ENCODE data around the gene VTN. TPM values are rescaled to one million over a fixed set of nuclear protein-coding genes. Genes with fewer than 3 reads are reported as not detected.

VTN gene
- total RNA-seq, 1 donor from 2014 or later, result 2.7 TPM

DNA sequence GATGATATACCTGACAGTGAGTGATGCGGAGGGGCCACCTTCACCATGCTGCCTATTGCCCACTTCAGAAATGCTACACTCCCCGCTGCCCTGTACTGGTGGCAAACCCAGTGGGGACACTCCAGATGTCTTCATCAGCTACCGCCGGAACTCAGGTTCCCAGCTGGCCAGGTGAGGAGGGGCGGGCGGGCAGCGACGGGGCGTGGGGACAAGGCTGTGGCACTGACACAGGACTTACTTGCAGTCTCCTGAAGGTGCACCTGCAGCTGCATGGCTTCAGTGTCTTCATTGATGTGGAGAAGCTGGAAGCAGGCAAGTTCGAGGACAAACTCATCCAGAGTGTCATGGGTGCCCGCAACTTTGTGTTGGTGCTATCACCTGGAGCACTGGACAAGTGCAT, 18.0 kb upstream of the VTN start:
- DNase-seq (ENCODE audit: low read depth) (no peak), FAIRE-seq (no peak)
- Histone ChIP-seq H3K27ac (ENCODE audit: low read depth, low read length) (no peak overlapping the region), H2AFZ (ENCODE audit: low read depth, low read length) (no peak overlapping the region), H3K9ac (ENCODE audit: low read length) (no peak overlapping the region), H4K20me1 (ENCODE audit: insufficient read depth, low read length) (peaks cover 8% of the 10 kb centered on the region), H3K79me2 (ENCODE audit: insufficient read depth, low read length) (no peaks in the 10 kb centered on the region), H3K4me1 (ENCODE audit: insufficient read depth, low read length) (no peaks in the 10 kb centered on the region), H3K9me3 (ENCODE audit: insufficient read depth, low read depth, low read length) (no peaks in the 10 kb centered on the region), H3K36me3 (ENCODE audit: insufficient read depth, low read length) (peaks cover 5% of the 10 kb centered on the region), H3K27me3 (ENCODE audit: insufficient read depth, low read length) (no peaks in the 10 kb centered on the region), H3K4me3 (ENCODE audit: insufficient read depth, low read depth, low read length) (no peak overlapping the region), H3K4me2 (ENCODE audit: low read length) (no peak overlapping the region)
- Mint-ChIP-seq H3K4me3 (ENCODE audit: unreplicated experiment) (no peak overlapping the region), H3K27me3 (ENCODE audit: low read depth, unreplicated experiment) (peaks cover 30% of the 10 kb centered on the region), H3K36me3 (ENCODE audit: low read depth, unreplicated experiment) (peaks cover 28% of the 10 kb centered on the region), H3K4me1 (ENCODE audit: low read depth, unreplicated experiment) (no peaks in the 10 kb centered on the region), H3K9me3 (ENCODE audit: unreplicated experiment) (peaks cover 5% of the 10 kb centered on the region), H3K27ac (ENCODE audit: unreplicated experiment) (no peak overlapping the region)
- TF ChIP-seq, protein P1, sequence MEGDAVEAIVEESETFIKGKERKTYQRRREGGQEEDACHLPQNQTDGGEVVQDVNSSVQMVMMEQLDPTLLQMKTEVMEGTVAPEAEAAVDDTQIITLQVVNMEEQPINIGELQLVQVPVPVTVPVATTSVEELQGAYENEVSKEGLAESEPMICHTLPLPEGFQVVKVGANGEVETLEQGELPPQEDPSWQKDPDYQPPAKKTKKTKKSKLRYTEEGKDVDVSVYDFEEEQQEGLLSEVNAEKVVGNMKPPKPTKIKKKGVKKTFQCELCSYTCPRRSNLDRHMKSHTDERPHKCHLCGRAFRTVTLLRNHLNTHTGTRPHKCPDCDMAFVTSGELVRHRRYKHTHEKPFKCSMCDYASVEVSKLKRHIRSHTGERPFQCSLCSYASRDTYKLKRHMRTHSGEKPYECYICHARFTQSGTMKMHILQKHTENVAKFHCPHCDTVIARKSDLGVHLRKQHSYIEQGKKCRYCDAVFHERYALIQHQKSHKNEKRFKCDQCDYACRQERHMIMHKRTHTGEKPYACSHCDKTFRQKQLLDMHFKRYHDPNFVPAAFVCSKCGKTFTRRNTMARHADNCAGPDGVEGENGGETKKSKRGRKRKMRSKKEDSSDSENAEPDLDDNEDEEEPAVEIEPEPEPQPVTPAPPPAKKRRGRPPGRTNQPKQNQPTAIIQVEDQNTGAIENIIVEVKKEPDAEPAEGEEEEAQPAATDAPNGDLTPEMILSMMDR (IDR thresholded peaks at IDR 0.05; ENCODE audit: insufficient read depth, low read depth, low read length), result no peak
- TF ChIP-seq EZH2 (IDR thresholded peaks at IDR 0.05; ENCODE audit: insufficient read depth, low read length), result no peak

DNA sequence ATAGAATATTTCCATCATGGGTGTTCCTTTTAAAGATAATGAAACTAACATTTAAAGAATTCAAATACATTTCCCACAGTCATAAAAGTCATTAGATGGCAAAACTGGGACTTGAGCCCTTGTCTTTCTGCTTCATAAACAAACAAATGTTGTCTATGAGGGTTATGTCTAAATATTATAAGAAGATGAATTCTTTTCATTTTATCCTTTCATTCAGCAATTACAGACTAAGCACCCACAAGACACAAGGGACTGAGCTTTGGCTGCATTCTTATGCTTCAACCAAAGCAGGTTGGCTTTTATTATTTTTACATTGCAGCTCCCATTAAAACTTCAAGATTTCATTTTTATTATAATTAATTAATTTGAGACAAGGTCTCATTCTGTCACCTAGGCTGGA, 16.3 kb upstream of the VTN start:
- peaks cover 47% of the 10 kb centered on the region for H3K27me3 Mint-ChIP-seq (ENCODE audit: low read depth, unreplicated experiment)
- H3K9me3 ChIP-seq (ENCODE audit: insufficient read depth, low read depth, low read length), result no peaks in the 10 kb centered on the region
- H3K4me1 Mint-ChIP-seq (ENCODE audit: low read depth, unreplicated experiment), result no peaks in the 10 kb centered on the region
- no peak overlapping the region for H3K27ac Mint-ChIP-seq (ENCODE audit: unreplicated experiment)
- DNase-seq (ENCODE audit: low read depth) (no peak), FAIRE-seq (no peak)
- H3K4me3 ChIP-seq (ENCODE audit: insufficient read depth, low read depth, low read length), result no peak overlapping the region
- H3K9ac ChIP-seq (ENCODE audit: low read length), result no peak overlapping the region
- no peaks in the 10 kb centered on the region for H3K79me2 ChIP-seq (ENCODE audit: insufficient read depth, low read length)
- no peaks in the 10 kb centered on the region for H3K27me3 ChIP-seq (ENCODE audit: insufficient read depth, low read length)
- no peak for TF ChIP-seq EZH2 (IDR thresholded peaks at IDR 0.05; ENCODE audit: insufficient read depth, low read length)
- TF ChIP-seq, protein P1 (IDR thresholded peaks at IDR 0.05; ENCODE audit: insufficient read depth, low read depth, low read length), result no peak
- no peak overlapping the region for H2AFZ ChIP-seq (ENCODE audit: low read depth, low read length)
- H4K20me1 ChIP-seq (ENCODE audit: insufficient read depth, low read length), result peaks cover 19% of the 10 kb centered on the region
- H3K36me3 ChIP-seq (ENCODE audit: insufficient read depth, low read length), result peaks cover 5% of the 10 kb centered on the region
- H3K27ac ChIP-seq (ENCODE audit: low read depth, low read length), result no peak overlapping the region
- H3K4me2 ChIP-seq (ENCODE audit: low read length), result no peak overlapping the region
- H3K9me3 Mint-ChIP-seq (ENCODE audit: unreplicated experiment), result peaks cover 5% of the 10 kb centered on the region
- peaks cover 37% of the 10 kb centered on the region for H3K36me3 Mint-ChIP-seq (ENCODE audit: low read depth, unreplicated experiment)
- H3K4me3 Mint-ChIP-seq (ENCODE audit: unreplicated experiment), result no peak overlapping the region
- peaks cover 2% of the 10 kb centered on the region for H3K4me1 ChIP-seq (ENCODE audit: insufficient read depth, low read length)

GRCh38 chr17:28385406-28385805, 15.3 kb upstream of the VTN start:
- TF ChIP-seq, protein P1 (IDR thresholded peaks at IDR 0.05; ENCODE audit: insufficient read depth, low read depth, low read length), result no peak
- TF ChIP-seq EZH2 (IDR thresholded peaks at IDR 0.05; ENCODE audit: insufficient read depth, low read length), result no peak
- H3K27me3 Mint-ChIP-seq (ENCODE audit: low read depth, unreplicated experiment), result peaks cover 55% of the 10 kb centered on the region
- no peak overlapping the region for H3K9ac ChIP-seq (ENCODE audit: low read length)
- no peaks in the 10 kb centered on the region for H3K9me3 ChIP-seq (ENCODE audit: insufficient read depth, low read depth, low read length)
- H3K4me2 ChIP-seq (ENCODE audit: low read length), result no peak overlapping the region
- no peak overlapping the region for H3K4me3 Mint-ChIP-seq (ENCODE audit: unreplicated experiment)
- no peaks in the 10 kb centered on the region for H3K27me3 ChIP-seq (ENCODE audit: insufficient read depth, low read length)
- peaks cover 8% of the 10 kb centered on the region for H3K9me3 Mint-ChIP-seq (ENCODE audit: unreplicated experiment)
- H3K27ac ChIP-seq (ENCODE audit: low read depth, low read length), result no peak overlapping the region
- peaks cover 32% of the 10 kb centered on the region for H3K36me3 Mint-ChIP-seq (ENCODE audit: low read depth, unreplicated experiment)
- H3K36me3 ChIP-seq (ENCODE audit: insufficient read depth, low read length), result no peaks in the 10 kb centered on the region
- peaks cover 6% of the 10 kb centered on the region for H3K4me1 ChIP-seq (ENCODE audit: insufficient read depth, low read length)
- no peak for FAIRE-seq
- H2AFZ ChIP-seq (ENCODE audit: low read depth, low read length), result no peak overlapping the region
- H3K27ac Mint-ChIP-seq (ENCODE audit: unreplicated experiment), result no peak overlapping the region
- DNase-seq (ENCODE audit: low read depth), result no peak
- H3K4me1 Mint-ChIP-seq (ENCODE audit: low read depth, unreplicated experiment), result no peaks in the 10 kb centered on the region
- no peaks in the 10 kb centered on the region for H3K79me2 ChIP-seq (ENCODE audit: insufficient read depth, low read length)
- H4K20me1 ChIP-seq (ENCODE audit: insufficient read depth, low read length), result peaks cover 27% of the 10 kb centered on the region
- H3K4me3 ChIP-seq (ENCODE audit: insufficient read depth, low read depth, low read length), result no peak overlapping the region
